OCI-LY7 (cell line): Measurements from ENCODE around the gene KATNAL1.

Experiments
- EZH2phosphoT487 ChIP-seq: fragments of 200-600 bp; sonication (generic); IDR thresholded peaks from 2 replicates; pipeline ENCODE4 v1.6.1; 2018; ENCODE audit warnings: low read depth, borderline replicate concordance, mild to moderate bottlenecking, mixed run types, antibody characterized with exemption, low read length, moderate library complexity, mixed read lengths
- TF ChIP-seq, protein P1 (sequence below): fragments of 200-600 bp; sonication (generic); conservative IDR thresholded peaks from 2 replicates; pipeline ENCODE4 v1.5.1; 2014; ENCODE audit warnings: mild to moderate bottlenecking, antibody characterized with exemption, low read length, moderate library complexity, mixed read lengths

DNA sequence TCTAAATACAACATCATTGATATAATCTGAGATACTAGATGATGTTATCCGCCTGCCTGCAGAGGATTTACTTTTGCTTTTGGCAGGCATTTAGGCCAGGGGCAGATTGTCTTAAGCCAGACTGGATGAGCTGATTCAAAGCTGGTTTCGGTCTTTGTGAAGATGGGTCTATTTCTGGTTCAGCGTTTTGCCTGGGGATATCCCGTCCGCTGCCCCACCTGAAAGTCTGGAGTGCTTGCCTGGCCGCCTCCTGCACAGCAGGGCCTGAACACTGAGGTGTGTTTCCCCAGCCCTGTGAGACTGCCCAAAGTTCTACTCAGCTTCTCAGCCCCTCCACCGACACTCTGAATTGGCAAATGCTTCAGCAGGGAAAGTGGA, 149.7 kb downstream of the KATNAL1 start:
- TF ChIP-seq, protein P1, sequence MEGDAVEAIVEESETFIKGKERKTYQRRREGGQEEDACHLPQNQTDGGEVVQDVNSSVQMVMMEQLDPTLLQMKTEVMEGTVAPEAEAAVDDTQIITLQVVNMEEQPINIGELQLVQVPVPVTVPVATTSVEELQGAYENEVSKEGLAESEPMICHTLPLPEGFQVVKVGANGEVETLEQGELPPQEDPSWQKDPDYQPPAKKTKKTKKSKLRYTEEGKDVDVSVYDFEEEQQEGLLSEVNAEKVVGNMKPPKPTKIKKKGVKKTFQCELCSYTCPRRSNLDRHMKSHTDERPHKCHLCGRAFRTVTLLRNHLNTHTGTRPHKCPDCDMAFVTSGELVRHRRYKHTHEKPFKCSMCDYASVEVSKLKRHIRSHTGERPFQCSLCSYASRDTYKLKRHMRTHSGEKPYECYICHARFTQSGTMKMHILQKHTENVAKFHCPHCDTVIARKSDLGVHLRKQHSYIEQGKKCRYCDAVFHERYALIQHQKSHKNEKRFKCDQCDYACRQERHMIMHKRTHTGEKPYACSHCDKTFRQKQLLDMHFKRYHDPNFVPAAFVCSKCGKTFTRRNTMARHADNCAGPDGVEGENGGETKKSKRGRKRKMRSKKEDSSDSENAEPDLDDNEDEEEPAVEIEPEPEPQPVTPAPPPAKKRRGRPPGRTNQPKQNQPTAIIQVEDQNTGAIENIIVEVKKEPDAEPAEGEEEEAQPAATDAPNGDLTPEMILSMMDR = no peak
- no peak for TF ChIP-seq EZH2phosphoT487
